Limb (tissue), 2 donors: ENCODE measurements around the gene SYNJ2.

Experiments
- DNase-seq, 2 donors: peaks; one replicate each; pipeline ENCODE4 v3.0.0-alpha.2; 2016; ENCODE audit errors: extremely low spot score in 2 of 2

Gene SYNJ2

GRCh38 chr6:158040051-158040803 is 58.6 kb downstream of the SYNJ2 start:
- DNase-seq, result no peak

- no peak for DNase-seq
These were observed 59.2 kb downstream of the SYNJ2 start for GRCh38 chr6:158040804-158041347.

DNA sequence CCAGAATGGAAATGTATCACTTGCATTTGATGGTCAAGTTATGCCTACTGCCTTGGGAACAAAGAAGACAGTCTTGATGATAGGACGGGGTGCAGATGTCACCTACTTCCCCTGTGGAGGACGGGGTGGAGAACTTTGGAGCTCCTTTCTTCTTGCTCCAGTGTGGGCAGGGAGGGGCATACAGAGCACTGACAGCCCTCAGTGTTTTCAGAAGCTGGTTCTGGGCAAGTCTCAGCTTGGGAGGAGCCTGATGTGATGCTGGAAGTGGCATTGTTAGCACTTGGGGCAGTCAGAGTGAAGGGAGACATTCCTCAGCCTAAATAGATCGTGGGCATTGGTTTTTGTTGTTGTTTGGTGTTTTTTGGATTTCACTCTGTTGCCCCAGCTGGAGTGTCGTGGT is 59.7 kb downstream of the SYNJ2 start:
- DNase-seq, result no peak

- DNase-seq, result no peak
These were observed 60.1 kb downstream of the SYNJ2 start for GRCh38 chr6:158041788-158042187.

GRCh38 chr6:158042245-158042798 is 60.7 kb downstream of the SYNJ2 start:
- DNase-seq, result no peak

GRCh38 chr6:158043008-158043407 is 61.3 kb downstream of the SYNJ2 start:
- no peak for DNase-seq

DNA sequence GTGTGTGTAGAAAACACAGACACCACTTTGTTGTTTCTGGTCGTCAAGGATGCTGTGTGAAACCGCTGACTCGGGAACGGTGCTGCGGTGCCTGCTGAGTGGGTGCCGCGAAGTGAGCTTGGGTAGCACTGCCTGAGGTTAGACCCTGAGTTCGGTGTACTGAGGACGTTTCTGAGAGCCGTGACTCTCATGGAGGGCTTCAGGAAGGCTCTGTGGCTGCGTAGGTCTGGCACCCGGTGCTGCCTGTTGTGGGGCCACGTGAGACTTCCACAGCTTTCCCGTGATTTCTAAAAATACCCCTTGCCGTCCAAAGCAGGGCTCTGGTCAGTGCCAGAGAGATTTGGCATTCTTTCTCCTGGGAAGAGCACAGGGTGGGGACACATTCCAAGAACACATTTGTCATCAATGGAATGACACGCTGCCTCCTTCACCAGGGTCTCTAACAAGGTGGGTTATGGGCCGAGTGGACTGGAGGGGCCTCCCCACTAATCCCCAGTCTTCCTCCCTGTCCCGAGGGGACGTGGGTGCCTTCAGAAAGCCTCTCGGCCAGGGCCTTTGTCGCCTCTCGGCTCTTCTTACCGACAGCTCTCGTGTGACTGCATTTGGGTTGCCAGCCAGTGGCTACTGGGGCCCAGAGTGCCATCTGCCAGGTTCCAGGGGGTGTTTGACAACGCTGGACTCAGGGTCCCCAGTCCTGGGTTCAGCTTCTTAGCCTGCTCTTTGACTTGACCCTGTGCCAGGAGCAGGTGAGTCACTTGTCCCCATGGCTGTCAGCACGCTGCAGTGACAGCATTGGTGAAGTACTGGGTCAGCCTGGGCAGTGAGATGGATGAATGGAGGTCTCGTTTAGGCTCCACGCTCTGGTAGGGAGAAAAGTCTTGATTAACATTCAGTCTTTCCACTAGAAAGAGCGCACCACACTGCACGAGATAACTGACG is 62.2 kb downstream of the SYNJ2 start:
- DNase-seq, result no peak

- no peak for DNase-seq
These were observed 62.8 kb downstream of the SYNJ2 start for GRCh38 chr6:158044525-158044888.

DNA sequence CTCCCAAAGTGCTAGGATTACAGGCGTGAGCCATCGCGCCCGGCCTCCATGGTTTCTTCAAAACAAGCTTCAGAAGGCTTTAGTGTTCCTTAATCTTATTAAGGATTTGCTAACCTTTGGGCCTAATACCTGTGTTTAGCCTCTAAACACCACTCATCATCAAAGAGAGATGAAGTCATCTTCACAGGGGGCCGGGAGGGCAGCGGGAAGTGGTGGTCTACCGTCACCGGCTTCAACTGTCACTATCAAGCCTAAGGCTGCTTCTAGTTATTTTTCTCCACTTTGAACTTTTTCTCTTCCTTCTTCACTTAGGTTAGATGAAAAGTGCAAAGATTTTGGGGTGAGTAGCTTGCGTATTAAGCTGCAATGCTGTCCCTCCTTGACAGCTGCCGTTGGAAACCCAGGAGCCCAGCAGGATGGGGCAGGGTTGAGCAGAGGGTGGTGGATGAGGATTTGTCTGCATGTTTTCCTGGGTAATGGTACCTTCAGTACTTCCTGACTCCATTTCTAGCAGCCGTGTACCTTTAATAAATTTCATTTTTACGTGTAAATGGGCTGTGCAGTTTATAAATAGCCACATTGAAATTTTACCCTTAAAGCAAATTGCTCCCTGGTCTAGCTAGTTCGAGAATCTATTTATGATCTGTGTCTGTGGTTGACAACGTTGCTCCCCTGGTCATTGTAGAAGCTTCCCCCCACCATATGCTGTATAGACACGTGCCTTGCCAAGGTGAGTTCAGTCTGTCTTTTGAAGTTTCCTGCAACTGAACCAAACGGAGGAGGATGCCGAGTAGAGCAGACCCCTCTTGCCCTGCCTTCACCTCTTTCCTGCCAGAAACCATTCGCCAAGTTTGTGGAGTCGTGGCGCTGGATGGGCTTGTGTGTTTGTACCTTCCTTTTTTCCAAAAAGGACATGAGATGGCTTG is 64.8 kb downstream of the SYNJ2 start:
- DNase-seq, result no peak

- no peak for DNase-seq
These were observed 65.5 kb downstream of the SYNJ2 start for GRCh38 chr6:158047127-158047518.

GRCh38 chr6:158047563-158048323 is 66.1 kb downstream of the SYNJ2 start:
- DNase-seq, result no peak

- no peak for DNase-seq
These were observed 66.9 kb downstream of the SYNJ2 start for GRCh38 chr6:158048589-158048988.

DNA sequence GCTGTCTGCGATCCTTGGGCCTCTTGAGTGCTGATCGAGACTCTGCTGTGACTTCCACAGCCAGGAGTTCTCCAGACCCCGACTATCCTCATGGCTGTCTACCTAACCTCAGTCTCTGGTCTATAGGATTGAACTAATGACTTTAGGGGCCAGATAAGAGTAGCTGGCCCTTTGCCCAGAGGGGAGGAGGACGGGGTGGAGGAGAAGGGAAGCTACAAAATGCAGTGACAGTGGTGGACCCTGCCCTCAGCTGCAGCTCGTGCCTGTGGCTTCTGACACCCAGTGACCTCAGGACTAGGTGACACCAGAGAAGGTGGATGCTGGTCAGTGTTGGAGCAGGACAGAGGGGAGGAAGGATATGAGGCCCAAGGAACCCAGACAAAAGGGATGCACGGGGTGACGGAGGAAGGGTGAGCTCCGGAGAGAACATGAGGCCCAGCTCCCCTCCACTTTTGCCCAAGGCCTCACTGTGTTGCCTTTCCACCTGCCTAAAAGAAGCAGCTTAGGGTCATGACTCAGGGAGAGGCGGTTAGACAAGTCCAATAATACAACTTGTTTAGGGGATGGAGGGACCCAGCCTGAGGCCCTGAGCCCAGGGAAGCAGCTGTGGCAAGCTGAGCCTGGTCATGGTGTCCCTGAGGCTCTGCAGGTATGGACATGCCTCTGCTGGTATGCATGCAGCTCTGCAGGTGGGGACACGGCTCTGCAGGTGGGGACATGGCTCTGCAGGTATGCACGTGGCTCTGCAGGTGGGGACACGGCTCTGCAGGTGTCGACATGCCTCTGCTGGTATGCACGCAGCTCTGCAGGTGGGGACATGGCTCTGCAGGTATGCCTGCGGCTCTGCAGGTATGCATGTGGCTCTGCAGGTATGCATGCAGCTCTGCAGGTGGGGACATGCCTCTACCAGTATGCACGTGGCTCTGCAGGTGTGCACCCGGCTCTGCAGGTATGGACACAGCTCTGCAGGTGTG is 67.7 kb downstream of the SYNJ2 start:
- DNase-seq, result no peak

GRCh38 chr6:158050107-158050735 is 68.6 kb downstream of the SYNJ2 start:
- no peak for DNase-seq

GRCh38 chr6:158050955-158051354 is 69.3 kb downstream of the SYNJ2 start:
- DNase-seq, result no peak

DNA sequence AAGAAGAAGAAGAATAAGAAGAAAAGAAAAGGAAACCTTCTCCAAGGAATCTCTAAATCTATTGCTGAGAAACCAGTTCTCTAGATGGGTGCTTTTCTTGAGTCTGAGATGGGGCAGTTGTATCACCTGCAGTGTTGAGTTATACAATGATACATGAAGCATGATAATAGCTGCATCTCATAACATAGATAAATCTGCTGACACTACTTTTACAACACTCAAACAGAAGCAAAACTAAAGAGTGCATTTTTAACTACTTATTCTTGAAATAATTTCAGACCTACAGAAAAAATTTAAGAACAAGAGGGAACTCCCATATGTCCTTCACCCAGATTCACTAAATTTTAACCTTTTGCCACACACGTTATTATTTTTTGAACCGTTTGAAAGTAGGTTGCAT is 70.3 kb downstream of the SYNJ2 start:
- DNase-seq, result no peak

DNA sequence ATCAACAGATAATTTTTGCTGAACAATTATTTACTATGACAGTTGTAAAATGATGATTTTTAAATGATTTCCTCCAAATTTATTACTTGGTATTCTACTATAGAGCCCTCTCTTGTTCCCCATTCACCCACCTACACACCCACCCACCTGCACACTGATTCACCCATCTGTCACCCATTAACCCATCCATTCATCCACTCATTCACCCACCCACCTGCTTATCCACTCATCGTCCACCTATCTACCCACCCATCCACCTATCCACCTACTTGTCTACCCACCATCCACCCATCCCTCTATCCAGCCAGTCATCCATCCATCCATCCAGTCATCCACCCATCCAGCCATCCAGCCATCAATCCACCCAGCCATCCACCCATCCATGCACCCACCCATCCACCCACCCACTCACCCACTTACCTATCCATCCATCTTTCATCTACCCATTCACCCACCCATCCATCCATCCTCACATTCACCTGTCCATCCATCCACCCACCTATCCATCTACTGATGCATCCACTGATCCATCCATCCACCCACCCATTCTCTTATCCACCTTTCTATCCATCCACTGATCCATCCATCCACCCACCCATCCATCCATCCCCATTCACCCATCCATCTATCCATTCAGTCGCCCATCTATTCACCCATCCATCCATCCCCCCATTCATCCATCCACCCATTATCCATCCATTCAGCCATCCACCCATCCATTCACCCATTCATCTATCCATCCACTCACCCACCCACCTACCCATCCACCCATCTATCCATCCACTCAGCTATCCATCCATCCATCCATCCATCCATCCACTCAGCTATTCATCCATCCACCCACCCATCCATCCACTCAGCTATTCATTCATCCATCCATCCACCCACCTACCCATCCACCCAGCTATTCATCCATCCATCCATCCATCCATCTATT is 72.0 kb downstream of the SYNJ2 start:
- no peak for DNase-seq
